ENCODE results near the gene BTNL9.
"Not testable (repeated sequence)": the region's sequence is repeated elsewhere in the genome, so short reads cannot be mapped to it uniquely, and the experiment has no call there.

The BTNL9 gene

DNA sequence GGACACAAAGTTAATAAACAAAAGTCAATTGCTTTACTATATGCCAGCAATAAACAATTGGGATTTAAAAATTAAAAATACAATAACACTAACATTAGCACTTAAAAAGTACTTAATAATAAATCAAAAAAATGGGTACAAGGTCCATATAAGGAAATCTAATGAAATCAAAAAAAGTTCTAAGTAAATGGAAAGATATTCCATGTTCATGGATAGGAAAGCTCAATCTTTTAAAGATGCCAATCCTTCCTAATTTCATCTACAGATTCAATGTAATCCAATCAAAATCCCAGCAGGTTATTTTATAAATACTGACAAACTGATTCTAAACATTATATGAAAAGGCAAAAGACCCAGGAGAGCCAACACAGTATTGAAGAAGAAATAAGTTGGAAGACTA lies 41.9 kb downstream of the BTNL9 start:
- DNase-seq (ENCODE audit: low spot score), result no peak
- no peak for TF ChIP-seq CTCF (IDR thresholded peaks at IDR 0.05)
- Histone ChIP-seq H3K27ac (no peak overlapping the region), H3K4me3 (no peak overlapping the region)

GRCh38 chr5:181084621-181085195 lies 44.6 kb downstream of the BTNL9 start:
- TF ChIP-seq CTCF (IDR thresholded peaks at IDR 0.05), result no peak
- DNase-seq (ENCODE audit: low spot score), result no peak
- no peak overlapping the region for H3K4me3 ChIP-seq
- H3K27ac ChIP-seq, result no peak overlapping the region

DNA sequence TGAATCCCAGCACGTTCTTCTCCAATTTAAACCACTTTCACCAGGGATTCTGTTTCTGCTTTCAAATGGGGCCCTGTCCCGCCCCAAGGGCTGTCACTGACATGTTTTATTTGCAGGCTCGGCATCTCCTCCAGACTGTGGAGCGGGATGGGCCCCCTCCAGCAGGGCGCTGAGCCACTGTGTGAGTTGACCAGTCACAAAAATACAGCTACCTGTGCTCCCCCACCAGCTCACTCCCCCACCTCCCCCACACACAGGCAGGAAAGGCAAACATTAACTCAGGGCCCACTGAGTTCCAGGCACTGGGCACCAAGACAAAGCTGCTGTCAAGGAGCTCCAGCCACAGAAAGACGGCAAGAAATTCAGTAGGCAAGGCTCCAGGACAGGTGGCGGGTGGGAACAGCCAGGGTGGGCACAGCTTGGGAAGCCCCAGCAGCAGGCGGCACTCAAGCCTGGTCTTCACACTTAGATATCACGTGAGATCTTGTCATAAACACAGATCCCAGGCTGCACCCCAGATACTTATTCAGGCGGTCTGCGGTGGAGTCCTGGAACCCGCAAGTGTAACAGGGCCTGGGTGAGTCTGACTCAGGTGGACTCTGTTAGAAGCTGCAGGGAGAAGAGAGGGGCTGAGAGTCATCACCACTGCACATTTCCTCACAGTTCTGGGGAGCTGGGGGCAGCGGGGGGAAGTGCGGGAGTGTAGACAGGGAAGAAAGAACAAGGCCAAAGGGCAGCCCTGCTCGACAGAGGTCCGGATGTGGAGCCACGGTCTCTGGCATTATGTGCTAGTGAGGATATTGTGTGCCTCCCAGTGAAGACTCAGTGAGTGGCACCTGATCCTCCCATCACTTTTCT lies 46.2 kb downstream of the BTNL9 start:
- DNase-seq (ENCODE audit: low spot score), result no peak
- no peak for TF ChIP-seq CTCF (IDR thresholded peaks at IDR 0.05)

DNA sequence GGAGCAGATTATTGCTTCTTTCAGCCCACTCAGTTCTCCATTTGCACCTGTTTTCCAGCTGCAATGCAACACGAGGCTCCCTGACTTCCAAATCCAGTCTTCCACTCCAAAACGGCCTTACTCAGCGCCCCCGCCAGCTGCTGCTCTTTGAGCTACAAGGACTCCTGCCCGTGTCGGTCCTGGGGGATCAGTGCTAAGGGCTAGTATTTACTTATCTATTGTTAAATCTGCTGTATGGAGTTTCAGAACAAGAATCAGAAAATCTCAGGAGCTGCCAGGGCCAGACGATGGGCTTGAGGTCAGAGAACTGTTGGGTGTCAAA lies 46.8 kb downstream of the BTNL9 start:
- DNase-seq (ENCODE audit: low spot score), result no peak
- Histone ChIP-seq H3K27ac (no peak overlapping the region), H3K4me3 (no peak overlapping the region)
- TF ChIP-seq CTCF (IDR thresholded peaks at IDR 0.05), result no peak

More for the DNA sequence above, 46.2 kb downstream of the BTNL9 start:
- no peak overlapping the region for H3K27ac ChIP-seq
- H3K4me3 ChIP-seq, result no peak overlapping the region

DNA sequence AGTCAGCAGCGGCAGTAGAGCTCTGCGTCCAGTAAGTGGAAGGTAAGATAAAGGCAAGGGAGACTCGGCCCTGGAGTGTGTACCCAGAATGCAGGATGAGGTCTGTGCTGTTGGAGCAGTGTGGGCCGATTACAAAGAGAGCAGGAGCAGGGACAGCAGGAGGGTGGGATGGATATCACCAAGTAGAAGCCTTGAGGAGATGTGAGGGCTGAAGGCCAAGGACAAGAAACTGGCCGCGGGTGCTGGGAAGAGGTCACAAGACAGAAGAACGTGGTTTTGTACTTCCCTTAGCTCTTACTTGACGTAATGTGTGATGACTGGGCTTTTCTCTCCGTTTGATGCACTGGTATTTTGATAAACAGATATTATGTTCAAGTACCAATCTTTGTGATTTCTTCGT lies 47.2 kb downstream of the BTNL9 start:
- Histone ChIP-seq H3K4me3 (no peak overlapping the region), H3K27ac (no peak overlapping the region)
- no peak for TF ChIP-seq CTCF (IDR thresholded peaks at IDR 0.05)
- no peak for DNase-seq (ENCODE audit: low spot score)

- no peak for DNase-seq (ENCODE audit: low spot score)
- TF ChIP-seq CTCF (IDR thresholded peaks at IDR 0.05), result no peak
- no peak overlapping the region for H3K27ac ChIP-seq
- no peak overlapping the region for H3K4me3 ChIP-seq
Measured at GRCh38 chr5:181088289-181088688, 48.2 kb downstream of the BTNL9 start.

DNA sequence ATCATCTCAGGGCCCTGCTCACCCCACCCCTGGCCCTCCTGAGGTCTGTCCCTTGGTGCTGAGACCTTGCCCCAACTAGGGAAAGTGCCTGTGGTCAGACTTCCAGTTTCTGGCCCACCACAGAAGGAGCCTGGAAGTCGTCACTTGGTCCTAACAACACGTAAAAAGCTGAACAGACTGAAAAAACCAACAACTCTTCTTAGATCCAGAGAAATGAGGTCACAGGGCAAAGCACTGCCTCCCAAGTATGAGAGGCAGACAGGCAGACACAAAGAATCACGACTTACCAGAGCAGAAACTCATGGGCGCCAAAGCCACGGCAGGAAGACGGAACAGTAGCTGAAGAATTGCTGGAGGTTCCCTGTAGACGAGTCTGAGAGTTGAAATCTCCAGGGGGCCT lies 52.4 kb downstream of the BTNL9 start:
- no peak for TF ChIP-seq CTCF (IDR thresholded peaks at IDR 0.05)
- DNase-seq (ENCODE audit: low spot score), result no peak
- no peak overlapping the region for H3K27ac ChIP-seq
- no peak overlapping the region for H3K4me3 ChIP-seq

GRCh38 chr5:181095162-181095561 lies 55.1 kb downstream of the BTNL9 start:
- not testable (repeated sequence) for DNase-seq (ENCODE audit: low spot score); H3K27ac ChIP-seq; H3K4me3 ChIP-seq

DNA sequence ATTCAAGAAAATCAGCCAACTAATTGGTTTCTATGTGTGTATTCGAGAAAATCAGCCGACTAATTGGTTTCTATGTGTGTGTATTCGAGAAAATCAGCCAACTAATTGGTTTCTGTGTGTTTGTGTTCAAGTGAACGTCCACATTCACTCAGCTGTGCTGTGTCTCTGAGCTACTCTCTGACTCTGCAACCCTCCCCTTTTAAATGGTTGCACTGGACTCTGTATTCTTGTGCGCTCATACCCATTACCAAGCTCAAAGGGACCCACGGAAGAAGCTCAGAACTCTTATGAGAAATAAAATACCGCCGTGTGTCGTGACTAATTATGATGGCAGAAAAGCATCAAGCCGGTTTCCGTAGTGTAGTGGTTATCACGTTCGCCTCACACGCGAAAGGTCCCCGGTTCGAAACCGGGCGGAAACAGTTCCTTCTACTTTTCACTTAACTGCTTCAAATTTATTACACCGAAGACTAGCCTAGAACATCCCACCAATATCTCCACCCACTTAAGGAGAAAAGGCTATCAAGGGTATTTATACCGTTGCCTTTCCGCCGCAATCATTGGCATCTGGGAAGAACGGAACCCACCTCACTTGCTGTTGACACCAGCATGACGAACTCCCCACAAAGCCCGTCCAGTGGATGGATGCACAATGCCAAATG lies 56.8 kb downstream of the BTNL9 start:
- H3K4me3 ChIP-seq; H3K27ac ChIP-seq; DNase-seq (ENCODE audit: low spot score): not testable (repeated sequence)

DNA sequence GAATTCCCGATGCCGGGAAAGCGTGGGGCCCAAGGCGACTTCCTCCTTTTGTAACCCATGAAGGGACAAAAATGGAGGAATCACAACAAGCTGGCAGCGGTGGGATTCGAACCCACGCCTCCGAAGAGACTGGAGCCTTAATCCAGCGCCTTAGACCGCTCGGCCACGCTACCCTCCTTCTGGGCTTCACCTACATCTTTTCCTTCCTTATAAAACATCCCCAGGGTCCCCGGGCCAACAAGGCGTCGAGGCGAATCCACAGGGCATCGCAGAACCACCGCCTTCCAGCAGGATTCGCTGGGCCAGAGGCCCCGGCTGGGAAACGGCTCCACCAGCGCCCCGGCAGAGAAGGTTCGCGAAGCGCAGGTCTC lies 57.3 kb downstream of the BTNL9 start:
- not testable (repeated sequence) for DNase-seq (ENCODE audit: low spot score); H3K4me3 ChIP-seq; H3K27ac ChIP-seq

All from coronary artery (tissue), 2 donors.